HepG2 (cell line): ENCODE measurements around the gene APEX1. TPM values are rescaled to one million over a fixed set of nuclear protein-coding genes. Genes with fewer than 3 reads are reported as not detected.

Experiments
- ATF3 ChIP-seq: sonication (generic); formaldehyde crosslinking; IDR thresholded peaks from 2 replicates; pipeline ENCODE4 v1.4.0; 2020; ENCODE audit warnings: missing genetic modification reagents
- BCL6 ChIP-seq: IDR thresholded peaks from 2 replicates; pipeline ENCODE4 v1.6.1; 2016; ENCODE audit warnings: missing genetic modification reagents, missing compliant biosample characterization
- DZIP1 ChIP-seq: sonication (generic); formaldehyde crosslinking; IDR thresholded peaks from 2 replicates; pipeline ENCODE4 v1.5.0; 2020; ENCODE audit warnings: mild to moderate bottlenecking, missing genetic modification reagents
- ISX ChIP-seq: sonication (generic); formaldehyde crosslinking; conservative IDR thresholded peaks from 2 replicates; pipeline ENCODE4 v1.5.0; 2020; ENCODE audit warnings: missing genetic modification reagents
- LRRFIP1 ChIP-seq: sonication (generic); formaldehyde crosslinking; conservative IDR thresholded peaks from 2 replicates; pipeline ENCODE4 v1.4.0; 2020; ENCODE audit warnings: missing genetic modification reagents
- MTA1 ChIP-seq: sonication (generic); formaldehyde crosslinking; IDR thresholded peaks from 2 replicates; pipeline ENCODE4 v1.4.0; 2020; ENCODE audit warnings: missing genetic modification reagents, mild to moderate bottlenecking, borderline replicate concordance
- MXD4 ChIP-seq: IDR thresholded peaks from 2 replicates; pipeline ENCODE4 v1.6.1; 2016; ENCODE audit warnings: mild to moderate bottlenecking, missing biosample characterization, missing genetic modification reagents
- MZF1 ChIP-seq: sonication (generic); formaldehyde crosslinking; IDR thresholded peaks from 2 replicates; pipeline ENCODE4 v1.8.1; 2023; ENCODE audit warnings: mild to moderate bottlenecking, missing genetic modification reagents, borderline replicate concordance
- NCOA2 ChIP-seq: sonication (generic); formaldehyde crosslinking; IDR thresholded peaks from 2 replicates; pipeline ENCODE4 v1.8.0; 2022; ENCODE audit warnings: inconsistent platforms
- NR2F6 ChIP-seq, 2 experiments: IDR thresholded peaks; 2 replicates each; pipeline ENCODE4 v1.6.1; 2016; ENCODE audit warnings: antibody characterized with exemption in 1 of 2, mild to moderate bottlenecking in 1 of 2
- SRF ChIP-seq: IDR thresholded peaks from 2 replicates; pipeline ENCODE4 v1.6.1; 2011; ENCODE audit warnings: mild to moderate bottlenecking, low read depth, low read length, moderate library complexity
- U2AF1 ChIP-seq: fragments of 200-400 bp; formaldehyde crosslinking; optimal IDR thresholded peaks from 2 replicates; pipeline ENCODE3; 2017; ENCODE audit warnings: mild to moderate bottlenecking, low read depth, low read length
- ZBTB33 ChIP-seq: sonication (generic); formaldehyde crosslinking; IDR thresholded peaks from 2 replicates; pipeline ENCODE4 v1.4.0; 2020; ENCODE audit warnings: missing genetic modification reagents
- ZNF234 ChIP-seq: sonication (generic); formaldehyde crosslinking; conservative IDR thresholded peaks from 2 replicates; pipeline ENCODE4 v1.5.1; 2020; ENCODE audit warnings: mild to moderate bottlenecking, missing genetic modification reagents
- ZNF512 ChIP-seq: sonication (generic); formaldehyde crosslinking; IDR thresholded peaks from 2 replicates; pipeline ENCODE4 v1.4.0; 2020; ENCODE audit warnings: mild to moderate bottlenecking, missing genetic modification reagents
- ZNF567 ChIP-seq: sonication (generic); formaldehyde crosslinking; IDR thresholded peaks from 2 replicates; pipeline ENCODE4 v1.8.1; 2023; ENCODE audit warnings: mild to moderate bottlenecking, missing genetic modification reagents, borderline replicate concordance
- ZNF598 ChIP-seq: sonication (generic); formaldehyde crosslinking; IDR thresholded peaks from 2 replicates; pipeline ENCODE4 v1.5.1; 2020; ENCODE audit warnings: mild to moderate bottlenecking, missing genetic modification reagents, borderline replicate concordance
- ZNF605 ChIP-seq: sonication (generic); formaldehyde crosslinking; IDR thresholded peaks from 2 replicates; pipeline ENCODE4 v1.8.0; 2022; ENCODE audit warnings: mild to moderate bottlenecking, missing genetic modification reagents
- ZNF614 ChIP-seq: IDR thresholded peaks from 2 replicates; pipeline ENCODE4 v1.6.1; 2018; ENCODE audit warnings: missing biosample characterization, missing genetic modification reagents, inconsistent platforms, borderline replicate concordance
- polyA plus RNA-seq, 8 experiments: library from polyadenylated mRNA; depleted of rRNA in 3 of 8; stranded (reverse) in 7 of 8; unstranded in 1 of 8; fragments of >200 nt; fragmentation: Illumina TruSeq in 4 of 8; extraction: Trizol in 4 of 8; gene quantifications; 2 replicates each; pipeline versions ENCODE4 v1.2.1 to v1.2.3, GENCODE V29; 2011 to 2016; ENCODE audit warnings: low read depth in 4 of 8, missing spikeins in 1 of 8, mixed read lengths in 1 of 8; ENCODE audit not compliant: insufficient read depth in 1 of 8
- total RNA-seq, 5 experiments: library from RNA; depleted of rRNA; stranded (reverse); fragments of >200 nt; fragmentation: Illumina TruSeq; extraction: Trizol; gene quantifications; 2 replicates each; pipeline ENCODE4 v1.2.3, GENCODE V29; 2016; ENCODE audit warnings: low read depth in 1 of 5

Gene APEX1
- total and polyA plus RNA-seq, 2 of the 13 experiments (the other 11 are each of a cell fraction or from before 2014, with no cell fraction given): 171 to 405 TPM

- TF ChIP-seq ZNF614 (CRISPR knock-in tag): no peak
- TF ChIP-seq NCOA2: no peak
- TF ChIP-seq MXD4 (CRISPR knock-in tag): no peak
- 0 out of 2 replicates have a peak, but pooled peaks have one; percentile 63 for TF ChIP-seq ZNF598
- TF ChIP-seq ZNF512 (CRISPR knock-in tag): no peak
- no peak for TF ChIP-seq BCL6 (CRISPR knock-in tag)
- no peak for TF ChIP-seq ATF3 (CRISPR knock-in tag)
- TF ChIP-seq ZNF567 (CRISPR knock-in tag): no peak
- TF ChIP-seq ZNF605 (CRISPR knock-in tag): no peak
- no peak for TF ChIP-seq U2AF1
- TF ChIP-seq MTA1 (CRISPR knock-in tag): no peak
- TF ChIP-seq ISX: no peak
- TF ChIP-seq ZBTB33 (CRISPR knock-in tag): peak; percentile 75
- TF ChIP-seq DZIP1 (CRISPR knock-in tag): no peak
- TF ChIP-seq SRF: no peak
- no peak for TF ChIP-seq LRRFIP1 (CRISPR knock-in tag)
- no peak for TF ChIP-seq MZF1 (CRISPR knock-in tag)
- TF ChIP-seq ZNF234: no peak
- TF ChIP-seq NR2F6 (IDR thresholded peaks at IDR 0.05): no peak
- TF ChIP-seq NR2F6 (CRISPR knock-in tag; IDR thresholded peaks at IDR 0.05): no peak
Measured at GRCh38 chr14:20456971-20457370, 1.9 kb downstream of the APEX1 start (continued).
